Adrenal gland (tissue), 12 donors: ENCODE results near the gene MTERF2. TPM values are rescaled to one million over a fixed set of nuclear protein-coding genes. Genes with fewer than 3 reads are reported as not detected.

ENCODE experiments used
- DNase-seq, 7 donors: peaks; one replicate each; pipeline ENCODE4 v3.0.0-alpha.2; 2019 to 2020
- H3K27ac ChIP-seq, 5 donors: fragments of 200-600 bp; sonication (generic) in 4 of 5; 1 replicate in 3 of 5; 2 replicates in 2 of 5; pipeline versions ENCODE4 v1.5.1 to v1.8.0; 2016 to 2020; ENCODE audit warnings: mild to moderate bottlenecking in 1 of 5
- H3K27me3 ChIP-seq: fragments of 200-600 bp; 2 replicates; pipeline ENCODE4 v1.8.0; 2021
- H3K36me3 ChIP-seq, 2 donors: fragments of 200-600 bp; replicated peaks in 1 of 2; 1 replicate in 1 of 2; 2 replicates in 1 of 2; pipeline versions ENCODE4 v1.5.1 to v1.8.0; 2018 to 2022
- H3K4me1 ChIP-seq, 2 donors: fragments of 200-600 bp; replicated peaks in 1 of 2; 1 replicate in 1 of 2; 2 replicates in 1 of 2; pipeline versions ENCODE4 v1.5.1 to v1.8.0; 2018 to 2021
- H3K4me3 ChIP-seq, 4 donors: fragments of 200-600 bp; sonication (generic) in 3 of 4; one replicate each; pipeline ENCODE4 v1.5.1; 2016 to 2018
- H3K9me3 ChIP-seq, 3 donors: fragments of 200-600 bp; sonication (generic) in 1 of 3; replicated peaks in 1 of 3; 1 replicate in 2 of 3; 2 replicates in 1 of 3; pipeline versions ENCODE4 v1.5.1 to v1.8.0; 2016 to 2021
- CTCF ChIP-seq, 6 experiments: fragments of 450-650 bp in 4 of 6; fragments of 200-600 bp in 2 of 6; sonication (generic) in 1 of 6; IDR thresholded peaks; 1 replicate in 5 of 6; 2 replicates in 1 of 6; pipeline versions ENCODE4 v1.5.1 to v1.8.0; 2016 to 2021; ENCODE audit warnings: antibody characterized with exemption in 6 of 6, mild to moderate bottlenecking in 2 of 6, moderate library complexity in 1 of 6
- POLR2A ChIP-seq, 2 donors: fragments of 450-650 bp; IDR thresholded peaks; one replicate each; pipeline ENCODE4 v1.6.1; 2017; ENCODE audit warnings: antibody characterized with exemption in 2 of 2, mild to moderate bottlenecking in 2 of 2, moderate library complexity in 1 of 2
- WGBS, 4 donors: extraction: QIAGEN DNeasy Blood & Tissue Kit in 2 of 4; methylation state at CpG; one replicate each; pipeline versions ENCODE4 v1.1.5 to v1.1.7; 2013 to 2017; 5-methylcytosine and 5-hydroxymethylcytosine counted together
- intact Hi-C, 2 donors: fragments of 100-400 bp; cut with DNase I; formaldehyde crosslinking; loops; one replicate each; pipeline versions ENCODE4 v1.14.1 to v1.15.0; 2022 to 2023
- polyA plus RNA-seq, 3 donors: library from polyadenylated mRNA; stranded (reverse); fragments of 200-250 nt in 2 of 3; fragments of 350-450 nt in 1 of 3; fragmentation: Illumina TruSeq in 1 of 3; extraction: RNeasy Lipid Tissue Mini Kit (QIAGEN cat#74804) in 1 of 3; gene quantifications; one replicate each; pipeline ENCODE4 v1.2.3, GENCODE V29; 2013 to 2014
- total RNA-seq, 9 donors: library from RNA; depleted of rRNA in 4 of 9; stranded (reverse); fragments of >200 nt in 4 of 9; fragments of 120-200 nt in 1 of 9; fragmentation: NEBNext Ultra II Directional in 1 of 9; extraction: Animal tissue kit (Norgen Biotek cat#: 25700) in 1 of 9; gene quantifications; one replicate each; pipeline versions ENCODE4 v1.1.0 to v1.2.4, GENCODE V29; 2013 to 2023
- donor health status: healthy with polysubstance abuse.
- donor health status: Bipolar disorder and iron deficiency.
- donor health status: DM: yes; HTN: yes; CAD: no.
- donor health status: DM: no; HTN: no; CAD: no.
- donor health status: DM: no; HTN: no; CAD: no.
- donor health status: DM: yes; HTN: yes; CAD: no.

MTERF2 gene
- total and polyA plus RNA-seq, 12 donors, result 10.2 to 85.0 (median 33.1) TPM

- 92 to 97% (median 95%) methylated on average over 9 of the region's 9 CpGs for WGBS, 4 donors
- Histone ChIP-seq H3K27ac (no peak overlapping the region), H3K4me1 (peaks cover 3 to 20% of the 10 kb centered on the region in 2 donors), H3K36me3 (no peaks in the 10 kb centered on the region), H3K27me3 (no peaks in the 10 kb centered on the region), H3K4me3 (no peak overlapping the region), H3K9me3 (no peaks in the 10 kb centered on the region)
- TF ChIP-seq CTCF (IDR thresholded peaks at IDR 0.05) (no peak), POLR2A (IDR thresholded peaks at IDR 0.05) (no peak)
- intact Hi-C loops, result no loop called here
- no peak for DNase-seq
Observed at GRCh38 chr12:107033758-107034739, 47.1 kb upstream of the MTERF2 start.

GRCh38 chr12:107032266-107032665 lies 45.3 kb upstream of the MTERF2 start:
- Histone ChIP-seq H3K27me3 (no peaks in the 10 kb centered on the region), H3K27ac (no peak overlapping the region), H3K9me3 (no peaks in the 10 kb centered on the region), H3K36me3 (no peaks in the 10 kb centered on the region), H3K4me3 (no peak overlapping the region), H3K4me1 (peaks cover 4 to 36% of the 10 kb centered on the region in 2 donors)
- TF ChIP-seq POLR2A (IDR thresholded peaks at IDR 0.05) (no peak), CTCF (IDR thresholded peaks at IDR 0.05) (no peak)
- 86 to 96% (median 88%) methylated on average over 7 of the region's 7 CpGs for WGBS, 4 donors
- intact Hi-C loops, result no loop called here
- DNase-seq, result no peak

- peaks cover 14 to 47% of the 10 kb centered on the region in 2 donors for H3K4me1 ChIP-seq
- H3K36me3 ChIP-seq, result no peaks in the 10 kb centered on the region
- intact Hi-C loops, result no loop called here
- TF ChIP-seq POLR2A (IDR thresholded peaks at IDR 0.05) (no peak), CTCF (IDR thresholded peaks at IDR 0.05) (no peak)
- DNase-seq, result no peak
- no peaks in the 10 kb centered on the region for H3K27me3 ChIP-seq
- H3K4me3 ChIP-seq, result no peak overlapping the region
- H3K27ac ChIP-seq, result no peak overlapping the region
- 69 to 76% (median 72%) methylated on average over 2 of the region's 2 CpGs for WGBS, 4 donors
- H3K9me3 ChIP-seq, result no peaks in the 10 kb centered on the region
Observed at GRCh38 chr12:107031061-107031460, 44.1 kb upstream of the MTERF2 start.

- H3K4me3 ChIP-seq, result no peak overlapping the region
- 90 to 94% (median 91%) methylated on average over 7 of the region's 7 CpGs for WGBS, 4 donors
- no peaks in the 10 kb centered on the region for H3K36me3 ChIP-seq
- no peaks in the 10 kb centered on the region for H3K27me3 ChIP-seq
- H3K9me3 ChIP-seq, result no peaks in the 10 kb centered on the region
- intact Hi-C loops, result no loop called here
- peak overlapping the region in 2 of 5 donors; percentile 14 to 17 for H3K27ac ChIP-seq
- no peak for DNase-seq
- TF ChIP-seq CTCF (IDR thresholded peaks at IDR 0.05) (no peak), POLR2A (IDR thresholded peaks at IDR 0.05) (no peak)
- H3K4me1 ChIP-seq, result peaks cover 14 to 47% of the 10 kb centered on the region in 2 donors
Observed at GRCh38 chr12:107029081-107029480, 42.1 kb upstream of the MTERF2 start.
